Stimulated activated naive CD8-positive, alpha-beta T cell treated with anti-CD3 and anti-CD28 coated beads, Interleukin-15, amount 100 ng/mL, for 72 hours (primary cell): Measurements from ENCODE around the gene FAM24B.

ENCODE experiments used
- ATAC-seq: fragments of 150-1000 bp; cut with Tn5 transposase; 2 replicates; pipeline ENCODE4 v1.10.0; 2021; ENCODE audit warnings: mild to moderate bottlenecking, moderate library complexity
- DNase-seq, 2 donors: peaks; one replicate each; pipeline ENCODE4 v3.0.0; 2021 to 2022
- H3K27ac Mint-ChIP-seq, 2 donors: one replicate each; pipeline ENCODE4 v1.8.0; 2022; ENCODE audit warnings: mild to moderate bottlenecking in 2 of 2, mixed read lengths in 2 of 2, moderate library complexity in 2 of 2
- H3K27me3 Mint-ChIP-seq: one replicate; pipeline ENCODE4 v1.8.0; 2022; ENCODE audit warnings: mixed read lengths
- H3K4me1 Mint-ChIP-seq: one replicate; pipeline ENCODE4 v1.8.0; 2022; ENCODE audit warnings: mild to moderate bottlenecking, mixed read lengths
- H3K4me3 Mint-ChIP-seq, 2 donors: one replicate each; pipeline ENCODE4 v1.8.0; 2022; ENCODE audit warnings: mild to moderate bottlenecking in 2 of 2, mixed read lengths in 2 of 2, moderate library complexity in 1 of 2
- H3K9me3 Mint-ChIP-seq, 2 donors: one replicate each; pipeline ENCODE4 v1.8.0; 2022; ENCODE audit warnings: mixed read lengths in 2 of 2

FAM24B gene

GRCh38 chr10:122815458-122815857 is 63.9 kb downstream of the FAM24B start:
- no peak for DNase-seq
- no peaks in the 10 kb centered on the region for H3K9me3 Mint-ChIP-seq
- H3K4me3 Mint-ChIP-seq = no peak overlapping the region
- no peak overlapping the region for H3K27ac Mint-ChIP-seq
- peaks cover 47% of the 10 kb centered on the region for H3K27me3 Mint-ChIP-seq
- ATAC-seq = no peak
- H3K4me1 Mint-ChIP-seq = no peaks in the 10 kb centered on the region

- H3K27me3 Mint-ChIP-seq = peaks cover 40% of the 10 kb centered on the region
These were observed 64.9 kb downstream of the FAM24B start for GRCh38 chr10:122814493-122814892.

GRCh38 chr10:122812751-122813150 is 66.6 kb downstream of the FAM24B start:
- ATAC-seq = no peak
- Mint-ChIP-seq H3K9me3 (no peaks in the 10 kb centered on the region), H3K4me1 (no peaks in the 10 kb centered on the region), H3K27ac (no peak overlapping the region), H3K4me3 (no peak overlapping the region), H3K27me3 (peaks cover 24% of the 10 kb centered on the region)
- no peak for DNase-seq

More at GRCh38 chr10:122814493-122814892, 64.9 kb downstream of the FAM24B start:
- H3K9me3 Mint-ChIP-seq = no peaks in the 10 kb centered on the region
- no peak overlapping the region for H3K4me3 Mint-ChIP-seq
- ATAC-seq (no peak), DNase-seq (no peak)
- H3K27ac Mint-ChIP-seq = no peak overlapping the region
- H3K4me1 Mint-ChIP-seq = no peaks in the 10 kb centered on the region

- Mint-ChIP-seq H3K4me1 (no peaks in the 10 kb centered on the region), H3K9me3 (no peaks in the 10 kb centered on the region), H3K27ac (no peak overlapping the region), H3K27me3 (peaks cover 7% of the 10 kb centered on the region), H3K4me3 (no peak overlapping the region)
- ATAC-seq (no peak), DNase-seq (no peak)
These were observed 77.1 kb downstream of the FAM24B start for GRCh38 chr10:122802282-122802681.
